ENCODE results near the gene AGO4. TPM values are rescaled to one million over a fixed set of nuclear protein-coding genes. Genes with fewer than 3 reads are reported as not detected.

The AGO4 gene
- total and polyA plus RNA-seq, 2 of the 8 experiments (the other 6 are each of a cell fraction or from before 2014, with no cell fraction given) = 5.5 to 7.7 TPM

- peaks cover 7 to 57% (median 31%) of the 10 kb centered on the region in 4 experiments for H3K36me3 ChIP-seq (ENCODE audit: control insufficient read depth in 2 of 4, insufficient read depth in 4 of 4, low read length in 3 of 4)
- H3K79me2 ChIP-seq (ENCODE audit: control insufficient read depth in 1 of 2, insufficient read depth in 2 of 2, low read length in 2 of 2) = peaks cover 2 to 31% of the 10 kb centered on the region in 2 experiments; a peak in 3 of 4 replicates
- peaks cover 0 to 5% of the 10 kb centered on the region in 2 experiments for H4K20me1 ChIP-seq (replicated peaks in 1 of 2; ENCODE audit: control insufficient read depth in 1 of 2, insufficient read depth in 2 of 2, low read length in 2 of 2)
- H2BK120ac ChIP-seq (replicated peaks; ENCODE audit: low read depth, low read length) = no peak overlapping the region
- ChIA-PET POLR2A (ENCODE audit: partially characterized antibody) (no interaction called here), CTCF (ENCODE audit: partially characterized antibody) (interaction anchor here (1.0 to 1.4 kb wide), 2 partner anchors 36 to 37 kb away, joined by 3 read pairs; no protein-coding TSS in a partner anchor)
- TF ChIP-seq KDM1A (IDR thresholded peaks at IDR 0.05; ENCODE audit: borderline replicate concordance, low read length) (no peak), POLR2AphosphoS5 (IDR thresholded peaks at IDR 0.05; ENCODE audit: low read depth, low read length) (no peak), CREB1 (IDR thresholded peaks at IDR 0.05) (no peak), NRF1 (IDR thresholded peaks at IDR 0.05; ENCODE audit: low read depth, low read length) (no peak), CBX5 (IDR thresholded peaks at IDR 0.05; ENCODE audit: low read depth, low read length) (no peak), SAP30 (IDR thresholded peaks at IDR 0.05; ENCODE audit: insufficient read depth, insufficient replicate concordance, low read length) (no peak), SUZ12 (IDR thresholded peaks at IDR 0.05; ENCODE audit: low read length) (no peak), GTF2F1 (IDR thresholded peaks at IDR 0.05; ENCODE audit: borderline replicate concordance, low read depth, low read length) (no peak), HDAC6 (IDR thresholded peaks at IDR 0.05; ENCODE audit: low read depth, low read length) (no peak), RBBP5 (IDR thresholded peaks at IDR 0.05; ENCODE audit: borderline replicate concordance, low read depth, low read length) (no peak), EZH2 (IDR thresholded peaks at IDR 0.05; ENCODE audit: low read depth, low read length, severe bottlenecking) (no peak), KDM5A (IDR thresholded peaks at IDR 0.05; ENCODE audit: low read length) (no peak), EP300 (IDR thresholded peaks at IDR 0.05; ENCODE audit: borderline replicate concordance in 1 of 2, low read depth in 2 of 2, low read length in 2 of 2) (no peak), SP1 (IDR thresholded peaks at IDR 0.05; ENCODE audit: low read depth, low read length) (no peak)
- H2BK20ac ChIP-seq (ENCODE audit: low read length) = no peak overlapping the region
- H2BK12ac ChIP-seq (ENCODE audit: low read depth, low read length) = no peak overlapping the region
- no peak overlapping the region for H3K27ac ChIP-seq (ENCODE audit: low read depth, low read length)
- no peak overlapping the region for H4K5ac ChIP-seq (ENCODE audit: insufficient read length, low read depth, low read length)
- no peak overlapping the region for H3K4me3 ChIP-seq (ENCODE audit: extremely low read depth in 1 of 4, insufficient read depth in 2 of 4, low read depth in 3 of 4, low read length in 4 of 4)
- no peak overlapping the region for H3K4me2 ChIP-seq (ENCODE audit: insufficient read depth in 1 of 2, low read depth in 2 of 2, low read length in 2 of 2)
- no peak overlapping the region for H3K14ac ChIP-seq (ENCODE audit: insufficient read length)
- no peaks in the 10 kb centered on the region for H3K79me1 ChIP-seq (ENCODE audit: low read depth, low read length)
- H3K9ac ChIP-seq (replicated peaks in 1 of 4; ENCODE audit: extremely low read depth in 1 of 4, low read depth in 3 of 4, low read length in 3 of 4) = no peak overlapping the region
- H4K8ac ChIP-seq (ENCODE audit: extremely low read depth, insufficient read depth, low read length) = no peak overlapping the region
- no peak overlapping the region for H3K18ac ChIP-seq (ENCODE audit: extremely low read depth, low read length)
- no peak overlapping the region for H3K56ac ChIP-seq (replicated peaks; ENCODE audit: insufficient read length, low read depth, low read length)
- H4K91ac ChIP-seq (replicated peaks; ENCODE audit: insufficient read length, low read length) = no peak overlapping the region
- no peaks in the 10 kb centered on the region for H3K27me3 ChIP-seq (replicated peaks in 1 of 4; ENCODE audit: control insufficient read depth in 3 of 4, extremely low read depth in 1 of 4, insufficient read depth in 3 of 4, low read length in 3 of 4)
- DNase-seq (ENCODE audit: low read depth in 1 of 2, low spot score in 2 of 2) (no peak), FAIRE-seq (no peak)
- H3K23ac ChIP-seq (ENCODE audit: insufficient read length) = no peak overlapping the region
- H3K4me1 ChIP-seq (replicated peaks in 1 of 4; ENCODE audit: control insufficient read depth in 3 of 4, insufficient read depth in 4 of 4, low read length in 3 of 4) = no peaks in the 10 kb centered on the region
- no peak overlapping the region for H2AFZ ChIP-seq (ENCODE audit: low read length)
- H2BK15ac ChIP-seq (ENCODE audit: low read length) = no peak overlapping the region
- H3K9me3 ChIP-seq (ENCODE audit: insufficient read depth in 2 of 2, low read depth in 1 of 2, low read length in 1 of 2) = no peaks in the 10 kb centered on the region
- H3K23me2 ChIP-seq (ENCODE audit: low read depth, low read length) = no peaks in the 10 kb centered on the region
- no peak overlapping the region for H2BK5ac ChIP-seq (ENCODE audit: low read depth, low read length)
- H2AK5ac ChIP-seq (ENCODE audit: low read depth, low read length) = no peak overlapping the region
- H3K4ac ChIP-seq (replicated peaks; ENCODE audit: insufficient read length, low read depth, low read length) = no peak overlapping the region
Observed at GRCh38 chr1:35763201-35763600, 44.6 kb upstream of the AGO4 start.

All from H1 (cell line).